Measurements from ENCODE around the gene FAM25C.
"Not testable (repeated sequence)": the region's sequence is repeated elsewhere in the genome, so short reads cannot be mapped to it uniquely, and the experiment has no call there.

Gene FAM25C

DNA sequence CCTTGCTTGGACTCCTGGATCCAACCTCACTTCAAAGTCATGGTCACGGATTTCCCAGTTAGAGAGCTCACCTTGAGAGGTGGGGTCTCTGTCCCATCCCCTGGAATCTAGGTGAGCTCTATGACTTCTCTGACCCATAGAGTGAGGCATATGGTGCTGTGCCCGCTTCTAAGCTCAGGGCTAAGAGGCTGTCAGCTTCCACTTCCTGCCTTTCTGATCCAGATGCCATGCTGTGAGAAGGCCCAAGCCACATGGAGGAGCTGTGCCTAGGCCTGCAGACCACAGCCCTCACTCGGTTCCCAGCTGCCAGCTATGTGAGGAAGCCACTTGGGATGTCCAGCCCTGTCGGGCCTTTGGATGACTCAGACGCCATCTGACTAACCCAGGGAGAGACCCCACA, 39.9 kb downstream of the FAM25C start:
- POLR2A ChIA-PET; H3K4me1 ChIP-seq (ENCODE audit: control insufficient read depth, insufficient read depth, low read length); H3K4me3 ChIP-seq (ENCODE audit: low read depth, low read length); CTCF ChIA-PET; H3K9me3 ChIP-seq (ENCODE audit: control insufficient read depth, insufficient read depth, low read depth, low read length); H3K36me3 ChIP-seq (ENCODE audit: control insufficient read depth in 2 of 2, insufficient read depth in 1 of 2, low read length in 2 of 2); H3K27ac ChIP-seq (ENCODE audit: extremely low read depth, low read depth, low read length): not testable (repeated sequence)

DNA sequence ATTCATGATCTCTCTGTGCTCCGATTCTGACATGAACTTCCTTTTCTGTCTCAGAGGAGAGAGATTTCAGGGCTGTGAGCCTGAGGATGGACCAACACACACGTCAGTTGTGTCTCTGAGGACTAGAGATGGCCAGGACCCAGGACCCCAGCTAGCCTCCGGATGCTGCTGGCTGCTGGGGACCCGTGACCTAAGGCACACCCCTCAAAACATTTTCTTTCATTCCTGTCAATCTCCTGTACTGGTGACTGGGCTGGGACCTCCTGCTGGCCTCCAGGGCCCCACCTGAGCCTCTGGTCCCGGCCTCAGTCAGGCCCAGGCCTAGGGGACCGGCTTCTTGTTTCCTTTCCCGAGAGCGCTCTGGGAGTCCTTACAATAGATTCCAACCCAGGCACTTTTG, 42.4 kb downstream of the FAM25C start:
- CTCF ChIA-PET; H3K36me3 ChIP-seq (ENCODE audit: control insufficient read depth in 2 of 2, insufficient read depth in 1 of 2, low read length in 2 of 2); POLR2A ChIA-PET; H3K4me1 ChIP-seq (ENCODE audit: control insufficient read depth, insufficient read depth, low read length); H3K9me3 ChIP-seq (ENCODE audit: control insufficient read depth, insufficient read depth, low read depth, low read length); H3K4me3 ChIP-seq (ENCODE audit: low read depth, low read length); H3K27ac ChIP-seq (ENCODE audit: extremely low read depth, low read depth, low read length): not testable (repeated sequence)

DNA sequence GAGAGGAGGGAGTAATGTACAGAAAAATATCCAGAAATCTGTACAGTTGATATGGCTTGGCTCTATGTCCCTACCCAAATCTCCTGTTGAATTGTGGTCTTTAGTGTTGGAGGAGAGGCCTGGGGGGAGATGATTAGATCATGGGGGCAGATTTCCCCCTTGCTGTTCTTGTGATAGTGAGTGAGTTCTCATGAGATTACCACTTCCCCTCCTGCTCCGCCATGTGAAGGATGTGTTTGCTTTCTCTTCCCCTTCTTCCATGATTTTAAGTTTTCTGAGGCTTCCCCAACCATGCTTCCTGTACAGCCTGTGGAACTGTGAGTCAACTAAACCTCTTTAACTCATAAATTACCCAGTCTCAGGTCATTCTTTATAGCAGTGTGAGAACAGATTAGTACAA, 52.2 kb downstream of the FAM25C start:
- H3K9me3 ChIP-seq (ENCODE audit: control insufficient read depth, insufficient read depth, low read depth, low read length); CTCF ChIA-PET; POLR2A ChIA-PET; H3K4me3 ChIP-seq (ENCODE audit: low read depth, low read length); H3K4me1 ChIP-seq (ENCODE audit: control insufficient read depth, insufficient read depth, low read length); H3K36me3 ChIP-seq (ENCODE audit: control insufficient read depth in 2 of 2, insufficient read depth in 1 of 2, low read length in 2 of 2); H3K27ac ChIP-seq (ENCODE audit: extremely low read depth, low read depth, low read length): not testable (repeated sequence)

Measured in HEK293 (cell line).